MCF 10A (cell line): ENCODE measurements around the gene SDC4. TPM values are rescaled to one million over a fixed set of nuclear protein-coding genes. Genes with fewer than 3 reads are reported as not detected.

Experiments used
- Bru-seq: library from RNA; stranded (reverse); fragments of 400-500 nt; gene quantifications from one replicate; lab custom pipeline; 2021; lab: Mats Ljungman, UMichigan
- BruChase-seq, 2 experiments: library from RNA; stranded (reverse); fragments of 400-500 nt; gene quantifications; one replicate each; lab custom pipeline; 2021; lab: Mats Ljungman, UMichigan
- BruUV-seq: library from RNA; stranded (reverse); fragments of 400-500 nt; replicated peaks from 2 replicates; lab custom pipeline; 2021; lab: Mats Ljungman, UMichigan
- CTCF ChIA-PET: fragments of 300-600 bp; sonication (Branson Sonifier 250); formaldehyde crosslinking; extraction: SDS; loops from one replicate; lab custom pipeline; 2021; ENCODE audit warnings: antibody characterized with exemption, inconsistent platforms; lab: Yijun Ruan, JAX
- POLR2A ChIA-PET: fragments of 300-600, 350-650 bp; sonication (Branson Sonifier 250); formaldehyde crosslinking; extraction: SDS; loops from one replicate; lab custom pipeline; 2020; ENCODE audit warnings: antibody characterized with exemption, inconsistent platforms; lab: Yijun Ruan, JAX
- DNase-seq: peaks from one replicate; pipeline ENCODE4 v3.0.0-alpha.2; 2018; ENCODE audit not compliant: unreplicated experiment
- H3K27ac Mint-ChIP-seq: one replicate; pipeline ENCODE4 v1.8.0; 2022; ENCODE audit warnings: mild to moderate bottlenecking, low read depth, mixed read lengths; ENCODE audit not compliant: unreplicated experiment
- H3K27me3 Mint-ChIP-seq: one replicate; pipeline ENCODE4 v1.8.0; 2022; ENCODE audit warnings: mixed read lengths; ENCODE audit not compliant: insufficient read depth, unreplicated experiment
- H3K36me3 Mint-ChIP-seq: one replicate; pipeline ENCODE4 v1.8.0; 2022; ENCODE audit warnings: mild to moderate bottlenecking, moderate library complexity, mixed read lengths; ENCODE audit not compliant: insufficient read depth, unreplicated experiment
- H3K4me1 Mint-ChIP-seq: one replicate; pipeline ENCODE4 v1.8.0; 2022; ENCODE audit warnings: mixed read lengths; ENCODE audit not compliant: insufficient read depth, unreplicated experiment
- H3K4me3 Mint-ChIP-seq: one replicate; pipeline ENCODE4 v1.8.0; 2022; ENCODE audit warnings: mild to moderate bottlenecking, moderate library complexity, mixed read lengths; ENCODE audit not compliant: unreplicated experiment
- H3K9me3 Mint-ChIP-seq: one replicate; pipeline ENCODE4 v1.8.0; 2022; ENCODE audit warnings: mixed read lengths; ENCODE audit not compliant: unreplicated experiment
- intact Hi-C: fragments of 100-400 bp; cut with micrococcal nuclease; formaldehyde crosslinking; loops from 2 replicates; pipeline ENCODE4 v1.14.1; 2022
- long read RNA-seq: library from polyadenylated mRNA; stranded (forward); transcript quantifications from one replicate; pipeline ENCODE4 v2.0.0, GENCODE V29; 2022
- total RNA-seq: library from RNA; stranded (reverse); gene quantifications from 2 replicates; pipeline ENCODE4 v1.2.3, GENCODE V29; 2022
- TF ChIP-seq, protein P1 (sequence below): fragments of 200-600 bp; IDR thresholded peaks from one replicate; pipeline ENCODE4 v1.8.0; 2022; ENCODE audit warnings: antibody characterized with exemption, mild to moderate bottlenecking; ENCODE audit not compliant: unreplicated experiment

The SDC4 gene, protein sequence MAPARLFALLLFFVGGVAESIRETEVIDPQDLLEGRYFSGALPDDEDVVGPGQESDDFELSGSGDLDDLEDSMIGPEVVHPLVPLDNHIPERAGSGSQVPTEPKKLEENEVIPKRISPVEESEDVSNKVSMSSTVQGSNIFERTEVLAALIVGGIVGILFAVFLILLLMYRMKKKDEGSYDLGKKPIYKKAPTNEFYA
- total RNA-seq, result 180 and 209 TPM in 2 replicates
- percentile 98 among the genes with signal in this experiment for Bru-seq, nascent RNA
- BruChase-seq, experiment 1, labeled RNA remaining after a 6-hour chase, result percentile 99 among the genes with signal in this experiment
- percentile 98 among the genes with signal in this experiment for BruChase-seq, experiment 2, labeled RNA remaining after a 2-hour chase
- long read RNA-seq, transcript SDC4-201 (5 exons, 2,613 nt), result major isoform, 36 of 114 reads
- long read RNA-seq, partial matches to known transcripts, result 76 of 114 reads
- long read RNA-seq, other reads (novel, unspliced or antisense), result 2 of 114 reads

DNA sequence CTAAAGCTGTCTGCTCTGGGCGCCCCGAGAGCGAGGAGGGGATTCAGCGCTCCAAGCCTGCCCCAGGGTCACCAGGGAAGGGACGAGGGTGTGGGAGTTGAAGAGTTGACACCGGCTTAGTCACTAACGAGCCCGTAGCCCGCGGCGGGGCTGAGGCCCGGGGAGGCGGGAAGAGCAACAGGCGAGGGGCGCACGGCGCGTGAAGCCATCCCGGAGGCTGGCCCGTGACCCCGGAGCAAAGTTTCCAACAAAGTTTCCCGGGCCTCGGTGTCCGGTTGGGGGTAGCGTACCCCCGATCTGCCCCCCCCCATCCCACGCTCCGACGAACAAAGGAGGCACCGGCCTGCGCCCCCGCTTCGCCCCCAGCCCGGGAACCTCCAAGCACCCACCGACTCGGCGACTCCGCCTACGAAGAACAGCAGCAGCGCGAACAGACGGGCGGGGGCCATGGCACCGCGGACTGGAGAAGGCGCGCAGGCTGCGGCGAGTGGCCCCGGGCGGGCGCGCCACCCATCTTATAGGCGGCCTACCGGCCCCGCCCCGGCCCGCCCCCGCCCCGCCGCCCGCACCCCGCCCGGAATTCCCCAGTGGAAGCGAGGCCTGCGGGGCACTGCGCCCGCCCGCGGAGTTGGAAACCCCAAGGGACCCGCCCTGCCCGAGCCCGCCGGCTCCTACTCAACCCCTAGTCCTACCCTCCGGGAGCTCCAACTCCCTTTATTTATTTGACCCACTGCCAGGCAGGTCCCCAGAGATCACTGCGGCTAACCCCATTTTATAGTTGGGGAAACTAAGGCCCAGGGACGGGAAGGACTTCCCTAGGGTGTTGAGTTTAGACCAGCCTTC lies at the start of gene SDC4:
Gene SDC4, minus strand, starts transcription at position 489 of the 843 bp plus-strand sequence. Its CDS starts 40 bp downstream, at position 449.
- Mint-ChIP-seq H3K9me3 (no peaks in the 10 kb centered on the region), H3K4me1 (peaks cover 20% of the 10 kb centered on the region), H3K4me3 (peak within 1 kb of the TSS; percentile 89), H3K36me3 (no peaks in the 10 kb centered on the region), H3K27me3 (no peaks in the 10 kb centered on the region), H3K27ac (peak within 1 kb of the TSS; percentile 93)
- DNase-seq, result peak; percentile 73
- intact Hi-C loops, result loop anchor here (5.0 kb wide), 1 partner anchor 69 kb away; the partner anchor contains the start of gene PIGT
- TF ChIP-seq, protein P1, sequence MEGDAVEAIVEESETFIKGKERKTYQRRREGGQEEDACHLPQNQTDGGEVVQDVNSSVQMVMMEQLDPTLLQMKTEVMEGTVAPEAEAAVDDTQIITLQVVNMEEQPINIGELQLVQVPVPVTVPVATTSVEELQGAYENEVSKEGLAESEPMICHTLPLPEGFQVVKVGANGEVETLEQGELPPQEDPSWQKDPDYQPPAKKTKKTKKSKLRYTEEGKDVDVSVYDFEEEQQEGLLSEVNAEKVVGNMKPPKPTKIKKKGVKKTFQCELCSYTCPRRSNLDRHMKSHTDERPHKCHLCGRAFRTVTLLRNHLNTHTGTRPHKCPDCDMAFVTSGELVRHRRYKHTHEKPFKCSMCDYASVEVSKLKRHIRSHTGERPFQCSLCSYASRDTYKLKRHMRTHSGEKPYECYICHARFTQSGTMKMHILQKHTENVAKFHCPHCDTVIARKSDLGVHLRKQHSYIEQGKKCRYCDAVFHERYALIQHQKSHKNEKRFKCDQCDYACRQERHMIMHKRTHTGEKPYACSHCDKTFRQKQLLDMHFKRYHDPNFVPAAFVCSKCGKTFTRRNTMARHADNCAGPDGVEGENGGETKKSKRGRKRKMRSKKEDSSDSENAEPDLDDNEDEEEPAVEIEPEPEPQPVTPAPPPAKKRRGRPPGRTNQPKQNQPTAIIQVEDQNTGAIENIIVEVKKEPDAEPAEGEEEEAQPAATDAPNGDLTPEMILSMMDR, result no peak
- ChIA-PET POLR2A (interaction anchor here (0.5 to 37.4 kb wide), 14 partner anchors 12 to 621 kb away, joined by 3 to 1328 read pairs (median 4); partner anchors contain the start of genes PIGT, SDC4 and SYS1), CTCF (interaction anchor here (0.7 to 9.0 kb wide), 13 partner anchors 9 to 431 kb away, joined by 3 to 82 read pairs (median 5); partner anchors contain the start of gene SYS1)
- BruUV-seq, result TSS peak; percentile 46

DNA sequence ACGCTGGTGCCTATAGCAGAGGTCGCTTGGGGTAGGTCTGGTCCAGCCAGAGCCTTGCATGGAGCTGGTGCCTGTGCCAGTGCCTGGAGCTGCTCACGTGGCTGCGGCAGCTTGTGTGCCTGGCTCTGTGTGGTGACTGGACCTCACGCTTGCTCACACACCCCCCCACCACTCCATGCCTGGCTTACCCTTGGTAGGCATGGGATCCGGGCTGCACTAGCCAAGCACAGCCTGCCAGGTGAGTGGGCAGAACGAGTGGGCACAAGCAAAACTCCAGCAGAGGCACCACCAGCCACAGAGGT lies 46.8 kb upstream of the SDC4 start:
- Mint-ChIP-seq H3K27me3 (no peaks in the 10 kb centered on the region), H3K36me3 (no peaks in the 10 kb centered on the region), H3K9me3 (peaks cover 16% of the 10 kb centered on the region), H3K4me1 (no peaks in the 10 kb centered on the region), H3K27ac (no peak overlapping the region), H3K4me3 (no peak overlapping the region)
- intact Hi-C loops, result no loop called here
- BruUV-seq, result no TSS peak
- ChIA-PET POLR2A (interaction anchor here (0.5 to 1.1 kb wide), 3 partner anchors 21 to 186 kb away, joined by 3 to 5 read pairs (median 3); partner anchors contain the start of genes PIGT and SYS1), CTCF (interaction anchor here (1.2 to 2.6 kb wide), 2 partner anchors 21 to 32 kb away, joined by 6 to 8 read pairs; no protein-coding TSS in a partner anchor)
- no peak for DNase-seq
- TF ChIP-seq, protein P1, result no peak

DNA sequence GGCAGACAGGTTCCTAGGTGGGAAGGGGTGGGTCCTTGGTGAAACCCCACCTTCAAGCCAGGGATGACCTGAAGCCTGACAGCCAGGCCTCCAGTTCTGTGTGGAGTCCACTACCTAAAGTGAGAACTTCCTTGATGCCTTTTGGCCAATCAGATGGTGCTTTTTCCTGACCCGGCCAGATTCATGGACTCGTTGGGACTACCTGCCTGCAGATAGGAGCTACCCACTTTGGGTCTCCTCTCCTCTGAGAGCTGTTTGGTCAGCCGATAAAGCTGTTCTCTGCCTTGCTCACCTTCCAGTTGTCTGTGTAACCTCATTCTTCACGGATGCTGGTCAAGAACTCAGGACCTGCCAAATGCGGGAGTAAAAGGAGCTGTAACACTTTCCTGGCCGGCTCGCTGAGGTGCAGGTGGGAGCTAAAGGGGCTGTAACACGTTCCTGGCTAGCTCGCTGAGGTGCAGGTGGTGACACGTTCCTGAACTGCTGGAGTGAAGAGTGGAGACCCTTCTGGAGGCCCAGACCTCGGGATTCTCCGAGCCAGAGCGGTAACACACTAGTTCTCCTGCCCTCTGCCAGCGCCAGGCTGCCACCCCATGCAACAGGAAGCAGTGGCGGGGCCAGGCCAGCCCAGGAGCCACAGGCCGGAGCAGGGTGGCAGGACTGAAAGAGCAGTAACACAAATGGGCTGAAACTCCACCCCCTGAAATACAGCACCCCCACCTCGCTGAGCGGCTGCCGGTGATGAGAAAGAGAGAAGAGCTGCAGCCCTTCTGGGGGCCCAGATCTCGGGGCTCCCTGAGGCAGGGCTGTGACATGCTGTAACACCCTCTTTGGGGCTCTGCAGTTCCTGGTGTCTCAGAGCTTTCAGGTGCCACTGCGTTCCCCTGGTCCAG lies 46.2 kb upstream of the SDC4 start:
- no peaks in the 10 kb centered on the region for H3K36me3 Mint-ChIP-seq
- CTCF ChIA-PET, result interaction anchor here (0.6 to 3.0 kb wide), 8 partner anchors 21 to 377 kb away, joined by 3 to 20 read pairs (median 6); no protein-coding TSS in a partner anchor
- POLR2A ChIA-PET, result interaction anchor here (0.5 kb wide), 1 partner anchor 186 kb away, joined by 5 read pairs; no protein-coding TSS in a partner anchor
- H3K27me3 Mint-ChIP-seq, result no peaks in the 10 kb centered on the region
- H3K27ac Mint-ChIP-seq, result no peak overlapping the region
- TF ChIP-seq, protein P1, result no peak
- intact Hi-C loops, result no loop called here
- no peak overlapping the region for H3K4me3 Mint-ChIP-seq
- peaks cover 10% of the 10 kb centered on the region for H3K9me3 Mint-ChIP-seq
- no peak for DNase-seq
- H3K4me1 Mint-ChIP-seq, result no peaks in the 10 kb centered on the region
- no TSS peak for BruUV-seq
